Hair follicular keratinocyte (primary cell): Measurements from ENCODE around the gene DLK2. TPM values are rescaled to one million over a fixed set of nuclear protein-coding genes. Genes with fewer than 3 reads are reported as not detected.

ENCODE experiments used
- total RNA-seq: library from RNA; depleted of rRNA; stranded (reverse); fragments of >200 nt; gene quantifications from 2 replicates; pipeline ENCODE4 v1.2.3, GENCODE V29; 2015

DLK2 gene
- 36.1 and 47.8 TPM in 2 replicates for total RNA-seq

DNA sequence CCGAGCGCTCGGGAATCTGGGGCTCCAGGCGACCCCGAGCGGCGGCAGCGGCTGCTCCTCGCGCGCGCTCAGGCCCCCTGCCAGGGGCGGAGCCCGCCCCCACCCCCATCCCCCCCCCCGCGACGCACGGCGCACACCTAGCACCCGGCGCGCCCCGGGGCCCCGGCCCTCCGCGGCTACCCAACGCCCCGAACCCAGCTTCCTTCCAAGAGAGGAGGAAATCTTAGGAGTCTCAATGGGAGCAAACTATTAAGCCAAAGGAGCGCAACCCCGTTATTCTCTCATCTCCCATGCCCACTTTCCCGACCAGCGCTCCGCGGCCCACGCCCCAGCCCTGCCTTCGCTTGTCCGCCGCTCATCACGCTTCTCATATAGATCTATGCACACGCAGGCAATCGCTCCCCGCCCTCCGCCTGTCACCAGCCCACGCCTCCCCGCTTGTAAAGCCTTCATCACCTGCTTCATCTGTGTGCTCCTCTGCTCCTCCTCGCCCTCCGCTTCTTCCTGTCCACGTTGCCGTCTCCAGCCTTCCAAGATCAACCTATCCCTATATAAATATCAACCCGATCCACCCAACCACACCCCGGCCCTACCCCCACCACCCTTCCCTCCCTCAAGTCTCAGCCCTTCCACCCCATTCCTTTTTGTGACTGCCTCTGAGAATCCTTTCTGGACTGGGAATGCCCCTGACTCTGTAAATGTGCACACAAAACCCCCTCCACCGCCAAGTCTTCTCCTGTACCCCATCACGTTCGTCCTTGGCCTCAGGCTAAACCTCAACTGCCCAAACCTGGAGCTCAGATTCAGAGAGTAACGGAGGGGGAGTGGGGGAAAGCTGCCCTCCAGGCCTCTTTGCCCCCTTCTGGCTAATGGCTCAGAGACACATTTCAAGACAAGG, at the start of gene DLK2:
DLK2 (minus strand) TSS at position 18 of the 898 bp plus-strand sequence. CDS start 723 bp downstream, outside the sequence.

DNA sequence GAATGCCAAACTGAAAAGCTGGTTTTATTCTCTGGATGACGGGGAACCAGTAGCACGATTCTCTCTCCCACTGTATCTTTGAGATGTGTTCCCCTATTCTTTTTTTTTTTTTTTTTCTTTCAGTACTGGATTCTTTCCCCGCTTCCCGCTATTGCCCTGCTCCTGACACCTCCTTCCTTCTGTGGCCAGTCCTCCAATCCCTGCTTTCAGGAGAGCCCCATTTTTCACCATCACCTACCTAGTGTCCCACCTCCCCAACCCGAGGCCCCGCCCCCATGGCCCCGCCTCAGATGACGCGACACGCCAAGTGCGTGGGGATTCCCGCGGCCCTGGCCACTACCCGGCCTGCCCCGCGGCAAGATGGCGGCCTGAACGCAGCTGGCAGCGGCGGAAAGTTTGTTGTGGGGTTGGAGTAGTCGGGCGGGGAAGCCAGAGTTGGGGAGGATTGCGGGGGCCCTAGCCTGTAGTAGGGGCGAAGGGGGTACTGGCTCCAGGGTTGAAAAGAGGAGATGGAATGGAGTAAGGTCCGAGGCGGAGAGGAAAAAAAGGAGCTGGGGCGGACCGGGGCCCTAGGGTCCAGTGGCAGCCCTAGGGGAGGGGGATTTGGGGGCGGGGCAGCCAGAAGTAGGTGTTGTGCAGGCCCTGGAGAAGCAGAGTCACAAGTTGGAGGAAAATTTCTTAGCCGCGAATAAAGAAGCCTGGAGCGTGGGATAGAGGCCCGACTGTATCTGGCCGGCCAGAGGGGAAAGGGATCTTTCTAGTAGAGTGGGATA, 22.1 kb upstream of the DLK2 start, which contains the start of gene TJAP1:
TJAP1 (plus strand) TSS at position 336 of the 773 bp plus-strand sequence. CDS start 21,432 bp downstream, outside the sequence.

GRCh38 chr6:43427406-43428111, 27.8 kb downstream of the DLK2 start, which contains the start of gene ABCC10:
Gene ABCC10, plus strand, starts transcription at chr6:43427541. Its CDS starts 438 bp downstream, at chr6:43427979.

Other genes with a start within 250 kb of the DLK2 start
- gene DNPH1, start 226.1 kb downstream of the DLK2 start, total RNA-seq, result 222 and 226 TPM in 2 replicates
- gene TTBK1, start 212.1 kb downstream of the DLK2 start, total RNA-seq, result 0.04 TPM in 1 of 2 replicates, not detected in the other
- not detected in 2 replicates for gene SLC22A7, start 157.3 kb downstream of the DLK2 start, total RNA-seq
- gene CRIP3, start 146.7 kb downstream of the DLK2 start, total RNA-seq, result not detected in 2 replicates
- gene ZNF318, start 85.9 kb downstream of the DLK2 start, total RNA-seq, result 7.3 and 7.7 TPM in 2 replicates
- 18.0 and 19.7 TPM in 2 replicates for gene ABCC10, start 28.0 kb downstream of the DLK2 start, total RNA-seq
- gene TJAP1, start 22.0 kb upstream of the DLK2 start, total RNA-seq, result 21.9 and 29.0 TPM in 2 replicates
- gene LRRC73, start 54.8 kb upstream of the DLK2 start, total RNA-seq, result 0.16 and 0.27 TPM in 2 replicates
- gene YIPF3, start 61.4 kb upstream of the DLK2 start, total RNA-seq, result 81.4 and 82.4 TPM in 2 replicates
- gene POLR1C, start 61.5 kb upstream of the DLK2 start, total RNA-seq, result 31.3 and 46.5 TPM in 2 replicates
- gene XPO5, start 120.5 kb upstream of the DLK2 start, total RNA-seq, result 29.0 and 30.2 TPM in 2 replicates
- gene POLH, start 120.6 kb upstream of the DLK2 start, total RNA-seq, result 25.1 and 26.1 TPM in 2 replicates
- gene GTPBP2, start 173.7 kb upstream of the DLK2 start, total RNA-seq, result 34.1 and 60.1 TPM in 2 replicates
- 26.0 and 33.0 TPM in 2 replicates for gene MAD2L1BP, start 180.3 kb upstream of the DLK2 start, total RNA-seq
- gene RSPH9, start 189.5 kb upstream of the DLK2 start, total RNA-seq, result not detected in 2 replicates
- 55.4 and 62.5 TPM in 2 replicates for gene MRPS18A, start 232.2 kb upstream of the DLK2 start, total RNA-seq